T follicular helper cell (primary cell): Measurements from ENCODE around the gene CLEC4M.
"Not testable (repeated sequence)": the region's sequence is repeated elsewhere in the genome, so short reads cannot be mapped to it uniquely, and the experiment has no call there.

Source experiments
- DNase-seq: peaks from one replicate; pipeline ENCODE4 v3.0.0-alpha.2; 2020; ENCODE audit warnings: low read depth

The CLEC4M gene

DNA sequence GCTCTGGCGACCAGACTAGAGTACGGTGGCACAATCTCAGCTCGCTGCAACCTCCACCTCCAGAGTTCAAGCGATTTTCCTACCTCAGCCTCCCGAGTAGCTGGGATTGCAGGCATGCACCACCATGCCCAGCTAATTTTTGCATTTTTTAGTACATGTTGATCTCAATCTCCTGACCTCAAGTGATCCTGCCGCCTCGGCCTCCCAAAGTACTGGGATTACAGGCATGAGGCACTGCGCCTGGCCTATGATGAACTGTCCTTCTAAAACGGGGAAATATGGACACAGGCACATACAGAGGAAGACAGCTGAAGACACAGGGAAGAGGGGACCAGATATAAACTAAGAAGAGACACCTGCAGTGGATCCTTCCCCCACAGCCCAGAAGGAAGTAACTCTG, 12.7 kb downstream of the CLEC4M start:
- DNase-seq: no peak

DNA sequence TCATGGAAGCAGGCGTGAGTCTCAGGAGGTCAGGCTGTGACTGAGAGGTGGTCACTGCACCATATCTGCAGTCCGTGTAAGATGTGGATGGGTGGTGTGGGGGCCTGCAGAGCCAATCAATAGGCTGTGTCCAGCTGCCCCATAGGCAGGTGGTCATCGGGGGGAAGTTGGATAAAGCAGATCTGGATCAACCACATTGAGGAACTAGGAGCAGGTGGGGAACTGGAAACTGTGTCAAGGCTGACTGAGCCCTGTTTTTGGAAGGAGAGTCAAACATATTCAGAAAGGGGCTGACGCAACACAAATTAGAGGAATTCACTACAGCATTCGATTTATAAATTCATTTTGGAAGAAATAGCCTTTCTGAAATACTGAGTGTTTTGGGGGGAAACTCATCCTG, 15.0 kb downstream of the CLEC4M start:
- DNase-seq: no peak

- DNase-seq: no peak
Observed at GRCh38 chr19:7779631-7780486, 16.8 kb downstream of the CLEC4M start.

DNA sequence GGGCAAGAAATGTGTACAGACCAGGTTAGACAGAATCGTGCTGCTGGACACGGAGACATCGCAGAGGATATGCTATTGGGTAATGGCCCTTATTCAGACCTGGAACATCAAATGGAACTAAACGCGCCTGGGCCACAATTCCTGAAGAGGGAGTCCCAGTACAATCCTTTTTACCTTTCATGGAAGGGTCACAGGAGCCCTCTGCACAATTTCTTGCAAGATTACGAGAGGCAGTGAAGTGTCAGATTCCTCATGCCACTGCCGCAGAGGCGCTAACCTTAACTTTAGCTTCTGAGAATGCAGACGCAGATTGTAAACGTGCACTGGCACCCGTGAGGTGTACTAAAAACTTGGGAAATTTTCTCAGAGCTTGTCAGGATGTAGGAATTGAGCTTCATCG, 18.1 kb downstream of the CLEC4M start:
- no peak for DNase-seq

DNA sequence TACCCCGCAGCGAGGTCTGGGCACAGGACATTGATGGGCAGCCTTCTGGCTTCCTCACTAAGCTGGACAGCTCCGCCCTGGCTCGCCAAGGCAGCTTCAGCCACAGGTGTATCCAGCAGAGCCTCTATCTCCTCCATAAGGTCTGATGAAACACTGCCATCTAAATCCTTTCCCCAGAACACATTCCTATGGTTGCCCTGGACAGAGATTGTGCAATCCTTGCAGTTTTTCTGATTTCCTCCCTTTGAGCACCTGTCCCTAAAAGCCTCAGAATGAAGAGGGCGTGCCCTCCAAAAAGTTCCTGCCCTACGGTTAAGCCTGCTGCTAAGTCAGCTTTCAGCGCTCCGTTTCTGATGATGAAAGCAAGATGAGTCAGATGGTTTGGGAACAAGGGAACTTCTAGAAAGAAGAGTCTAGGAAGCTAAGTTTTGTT, 21.0 kb downstream of the CLEC4M start:
- DNase-seq: no peak

- DNase-seq: no peak
Observed at GRCh38 chr19:7784856-7785255, 21.8 kb downstream of the CLEC4M start.

DNA sequence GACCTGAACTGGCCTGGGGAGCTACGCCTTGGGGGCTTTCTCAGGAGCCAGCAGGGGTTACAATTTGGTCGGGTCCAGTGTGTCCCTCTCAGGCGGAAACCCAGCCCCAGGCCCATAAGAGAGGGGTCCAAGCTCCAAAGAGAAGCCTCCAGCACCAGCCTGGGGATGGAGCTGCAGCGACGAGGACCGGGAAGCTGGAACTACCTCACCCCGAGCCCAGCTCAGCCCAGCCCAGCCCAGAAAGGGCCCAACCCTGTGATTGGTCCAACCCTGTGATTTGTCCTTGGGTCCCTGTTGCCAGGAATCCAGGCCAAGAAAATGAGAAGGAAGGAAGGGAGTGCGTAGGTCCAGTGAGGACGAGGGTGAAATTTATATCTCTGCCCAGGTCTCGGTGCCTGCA, 24.1 kb downstream of the CLEC4M start:
- no peak for DNase-seq

DNA sequence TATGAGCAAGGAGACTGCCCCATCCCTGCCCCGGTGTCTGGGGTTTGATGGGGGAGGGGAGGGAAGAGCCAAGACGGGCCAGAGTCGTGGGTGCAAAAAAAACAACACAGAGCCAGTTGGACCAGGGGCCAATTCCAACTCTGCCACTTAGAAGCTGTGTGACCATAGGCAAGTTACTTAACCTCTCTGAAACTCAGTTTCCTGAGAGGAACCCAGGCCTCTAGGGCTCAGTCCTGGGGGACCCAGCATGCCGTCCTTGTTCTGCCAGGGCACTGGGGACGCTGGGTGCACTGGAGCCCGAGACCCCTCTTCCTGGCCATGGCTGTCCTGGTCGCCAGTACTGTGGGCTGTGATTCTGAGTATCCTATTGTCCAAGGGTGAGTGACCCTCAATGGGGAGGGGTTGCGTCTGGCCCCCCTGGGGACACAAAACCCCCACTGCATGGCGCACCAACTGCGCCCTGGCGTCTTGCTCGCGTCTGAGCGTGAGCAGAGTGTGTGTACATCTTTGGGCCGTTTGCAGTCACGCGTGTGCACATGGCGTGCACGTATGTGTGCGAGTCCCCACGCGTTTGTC, 24.6 kb downstream of the CLEC4M start:
- no peak for DNase-seq

GRCh38 chr19:7788178-7788932, 25.3 kb downstream of the CLEC4M start:
- no peak for DNase-seq

- DNase-seq: no peak
Observed at GRCh38 chr19:7788933-7789323, 25.9 kb downstream of the CLEC4M start.

DNA sequence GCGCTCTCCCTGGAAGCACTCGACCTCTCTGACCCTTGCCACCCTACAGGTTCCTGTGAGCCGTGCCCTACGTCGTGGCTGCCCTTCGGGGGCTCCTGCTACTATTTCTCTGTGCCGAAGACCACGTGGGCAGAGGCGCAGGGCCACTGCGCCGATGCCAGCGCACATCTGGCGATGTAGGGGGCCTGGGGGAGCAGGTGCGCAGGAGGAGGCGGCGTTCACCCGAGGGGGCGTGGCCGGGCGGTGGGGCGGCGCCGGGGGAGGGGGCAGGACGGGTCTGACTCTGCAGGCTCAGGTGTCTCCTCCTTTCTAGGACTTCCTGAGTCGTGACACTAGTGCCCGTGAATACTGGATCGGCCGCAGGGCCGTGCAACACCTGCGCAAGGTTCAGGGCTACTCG, 26.4 kb downstream of the CLEC4M start:
- DNase-seq: peak; percentile 29

GRCh38 chr19:7790416-7790815, 27.4 kb downstream of the CLEC4M start:
- DNase-seq: no peak

GRCh38 chr19:7792281-7792680, 29.2 kb downstream of the CLEC4M start:
- no peak for DNase-seq

DNA sequence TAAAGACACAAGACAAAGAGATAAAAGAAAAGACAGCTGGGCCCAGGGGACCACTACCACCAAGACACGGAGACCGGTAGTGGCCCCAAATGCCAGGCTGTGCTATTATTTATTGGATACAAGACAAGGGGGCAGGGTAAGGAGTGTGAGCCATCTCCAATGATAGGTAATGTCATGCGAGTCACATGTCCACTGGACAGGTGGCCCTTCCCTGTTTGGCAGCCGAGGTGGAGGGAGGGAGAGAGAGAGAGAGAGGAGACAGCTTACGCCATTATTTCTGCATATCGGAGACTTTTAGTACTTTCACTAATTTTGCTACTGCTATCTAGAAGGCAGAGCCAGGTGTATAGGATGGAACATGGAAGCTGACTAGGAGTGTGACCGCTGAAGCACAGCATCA, 29.7 kb downstream of the CLEC4M start:
- DNase-seq: not testable (repeated sequence)

GRCh38 chr19:7793493-7793892, 30.4 kb downstream of the CLEC4M start:
- no peak for DNase-seq

DNA sequence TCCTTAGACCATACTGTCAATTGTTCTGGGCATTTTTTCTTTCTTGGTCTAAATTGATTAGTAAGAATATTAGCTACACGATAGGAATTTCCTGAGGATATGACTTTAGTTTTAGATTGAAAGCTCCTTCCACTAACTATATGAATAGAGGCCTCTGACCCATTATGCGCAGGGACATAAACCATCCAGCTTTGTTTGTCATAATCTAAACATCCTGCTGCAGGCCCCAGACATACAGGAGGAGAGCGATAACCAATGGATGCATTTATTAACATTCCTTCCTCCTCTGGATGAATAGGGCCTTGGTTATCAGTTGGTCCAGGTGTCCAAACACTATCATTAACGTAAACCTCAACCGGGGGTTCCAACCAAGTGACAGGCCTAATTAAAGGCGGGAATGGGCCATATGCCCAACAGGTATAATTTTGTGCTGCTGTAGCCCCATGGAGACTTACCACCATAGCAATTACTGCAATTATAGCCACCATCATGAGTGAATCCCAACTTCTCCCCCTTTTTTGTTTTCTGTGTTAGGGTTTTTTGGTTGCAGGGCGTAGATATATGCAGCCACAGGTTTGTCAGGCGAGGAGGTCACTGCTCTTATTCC, 32.6 kb downstream of the CLEC4M start:
- DNase-seq: no peak

- peak; percentile 33 for DNase-seq
Observed at GRCh38 chr19:7799640-7800355, 36.8 kb downstream of the CLEC4M start.

DNA sequence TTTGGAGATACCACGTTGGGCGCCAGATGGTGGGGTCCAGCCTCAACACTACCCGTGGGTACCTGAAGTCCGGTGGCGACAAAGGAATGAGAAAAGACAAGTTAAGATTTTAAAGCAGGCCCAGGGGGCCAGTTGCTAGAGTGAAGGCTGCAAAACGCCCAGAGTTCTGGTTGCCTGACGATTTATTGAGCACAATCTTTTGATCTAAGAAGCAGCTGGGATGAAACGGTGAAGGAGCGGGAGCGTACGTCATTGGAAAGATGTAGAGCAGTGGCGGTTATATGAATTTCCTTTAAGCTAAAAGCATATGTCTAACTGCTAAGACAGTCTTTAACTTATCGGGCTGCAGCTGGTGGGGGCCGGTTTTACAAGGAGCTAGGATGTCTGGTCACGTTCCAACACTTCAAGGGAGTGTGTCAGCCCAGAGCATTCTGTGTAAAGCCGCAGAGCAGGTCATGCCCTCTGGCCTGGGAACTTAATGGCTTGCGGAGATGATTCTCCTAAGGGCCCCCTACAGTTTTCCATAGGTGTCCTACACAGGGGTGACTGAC, 38.1 kb downstream of the CLEC4M start:
- DNase-seq: no peak

GRCh38 chr19:7806234-7806633, 43.2 kb downstream of the CLEC4M start:
- DNase-seq: no peak

DNA sequence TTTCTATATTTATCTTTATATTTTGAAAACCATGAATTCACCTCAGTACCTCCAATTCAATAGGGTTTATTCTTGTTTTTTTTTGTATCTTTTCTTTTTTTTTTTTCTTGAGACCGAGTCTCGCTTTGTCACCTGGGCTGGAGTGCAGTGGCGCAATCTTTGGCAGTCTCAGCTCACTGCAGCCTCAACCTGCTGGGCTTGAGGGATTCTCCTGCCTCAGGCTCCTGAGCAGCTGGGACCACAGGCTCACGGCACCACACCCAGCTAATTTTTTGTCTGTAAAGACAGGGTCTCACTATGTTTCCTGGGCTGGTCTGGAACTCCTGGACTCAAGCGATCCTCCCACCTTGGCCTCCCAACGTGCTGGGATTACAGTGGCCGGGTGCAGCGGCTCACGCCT, 43.8 kb downstream of the CLEC4M start:
- no peak for DNase-seq

DNA sequence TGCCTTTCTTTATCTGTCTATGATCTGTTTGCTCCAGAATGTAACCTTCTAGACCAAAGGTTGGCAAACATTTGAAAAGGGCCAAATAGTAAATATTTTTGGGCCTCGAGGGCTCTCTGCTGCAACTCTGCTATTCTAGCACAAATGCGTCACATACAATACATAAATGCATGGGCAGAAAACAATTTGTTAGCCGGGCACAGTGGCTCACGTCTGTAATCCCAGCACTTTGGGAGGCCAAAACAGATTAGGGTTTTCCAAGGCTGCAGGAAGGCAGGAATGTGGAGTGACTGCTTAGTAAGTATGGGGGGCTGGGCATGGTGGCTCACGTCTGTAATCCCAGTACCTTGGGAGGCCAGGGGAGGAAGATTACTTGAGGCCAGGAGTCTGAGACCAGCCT, 45.1 kb downstream of the CLEC4M start:
- no peak for DNase-seq

DNA sequence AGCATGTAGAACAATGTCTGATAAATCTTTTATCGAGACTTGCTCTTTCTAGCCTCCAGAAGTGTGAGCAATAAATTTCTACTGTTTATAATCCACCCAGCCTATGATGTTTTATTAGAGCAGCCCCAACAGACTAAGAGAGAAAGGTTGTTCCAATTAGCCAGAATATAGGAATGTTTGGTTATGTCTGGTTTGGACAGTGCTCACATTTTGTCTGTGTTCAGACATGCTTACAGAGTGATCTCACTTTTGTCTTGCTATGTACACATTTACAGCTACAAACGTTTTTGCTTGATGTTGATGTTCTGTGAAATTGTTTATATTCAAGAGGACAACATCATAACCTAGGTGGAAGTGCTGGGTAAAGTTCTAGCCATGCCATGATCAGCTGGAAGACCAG, 48.9 kb downstream of the CLEC4M start:
- no peak for DNase-seq
